GM12875 (cell line): ENCODE data around the gene DUOX1.
A peak's percentile ranks its signal among the peaks of the same experiment; 100 is the strongest.

Experiments used
- H3K4me3 ChIP-seq: one replicate; pipeline ENCODE4 v1.5.1; 2011; ENCODE audit warnings: low read depth, low read length, control low read depth
- TF ChIP-seq, protein P1 (sequence below): IDR thresholded peaks from 2 replicates; pipeline ENCODE4 v1.5.1; 2011; ENCODE audit warnings: low read depth, mild to moderate bottlenecking, control low read depth, inconsistent platforms, low read length, moderate library complexity, borderline replicate concordance; ENCODE audit not compliant: insufficient read depth

The DUOX1 gene

DNA sequence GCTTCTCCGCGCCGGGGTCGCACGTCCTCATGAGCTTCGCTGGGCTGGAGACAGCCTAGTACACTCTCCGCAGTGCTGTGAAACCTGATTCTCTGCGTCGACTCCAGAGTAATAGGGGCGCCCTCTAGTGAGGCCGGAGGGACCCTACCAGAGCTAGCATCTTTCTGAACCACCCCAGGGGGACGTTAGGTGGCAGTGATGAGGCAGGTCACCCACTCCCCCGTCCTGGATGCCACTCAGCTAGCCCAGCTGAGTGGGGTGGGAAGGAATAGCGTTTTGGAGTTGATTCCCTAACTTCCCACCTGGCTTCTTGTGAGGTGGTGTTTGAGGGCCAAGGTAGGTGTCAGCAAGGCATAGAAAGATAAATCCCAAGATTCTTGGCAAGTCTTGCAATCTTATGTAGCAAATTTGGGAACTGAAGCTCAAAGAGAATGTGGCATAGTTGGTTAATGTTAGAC lies 11.6 kb upstream of the DUOX1 start:
- TF ChIP-seq, protein P1, sequence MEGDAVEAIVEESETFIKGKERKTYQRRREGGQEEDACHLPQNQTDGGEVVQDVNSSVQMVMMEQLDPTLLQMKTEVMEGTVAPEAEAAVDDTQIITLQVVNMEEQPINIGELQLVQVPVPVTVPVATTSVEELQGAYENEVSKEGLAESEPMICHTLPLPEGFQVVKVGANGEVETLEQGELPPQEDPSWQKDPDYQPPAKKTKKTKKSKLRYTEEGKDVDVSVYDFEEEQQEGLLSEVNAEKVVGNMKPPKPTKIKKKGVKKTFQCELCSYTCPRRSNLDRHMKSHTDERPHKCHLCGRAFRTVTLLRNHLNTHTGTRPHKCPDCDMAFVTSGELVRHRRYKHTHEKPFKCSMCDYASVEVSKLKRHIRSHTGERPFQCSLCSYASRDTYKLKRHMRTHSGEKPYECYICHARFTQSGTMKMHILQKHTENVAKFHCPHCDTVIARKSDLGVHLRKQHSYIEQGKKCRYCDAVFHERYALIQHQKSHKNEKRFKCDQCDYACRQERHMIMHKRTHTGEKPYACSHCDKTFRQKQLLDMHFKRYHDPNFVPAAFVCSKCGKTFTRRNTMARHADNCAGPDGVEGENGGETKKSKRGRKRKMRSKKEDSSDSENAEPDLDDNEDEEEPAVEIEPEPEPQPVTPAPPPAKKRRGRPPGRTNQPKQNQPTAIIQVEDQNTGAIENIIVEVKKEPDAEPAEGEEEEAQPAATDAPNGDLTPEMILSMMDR = peak; percentile 100
- H3K4me3 ChIP-seq = no peak overlapping the region

DNA sequence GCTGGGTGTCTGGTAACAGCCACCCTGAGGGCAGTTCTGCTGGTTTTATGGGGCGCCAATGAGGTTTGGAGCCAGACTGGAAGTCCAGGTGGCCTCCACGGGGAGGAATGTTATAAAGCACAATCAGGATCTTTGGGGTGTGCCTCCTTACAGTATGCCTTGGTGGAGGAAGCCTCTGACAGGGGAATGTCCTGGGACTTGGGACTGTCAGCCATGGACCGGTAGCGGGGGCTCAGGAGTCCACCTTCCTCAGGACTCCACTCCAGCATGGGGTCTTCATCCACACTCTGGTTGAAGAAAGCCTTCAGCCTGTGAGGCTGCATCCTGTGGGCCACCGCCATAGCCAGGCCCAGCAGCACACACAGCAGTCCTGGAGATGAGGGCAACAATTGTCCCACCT lies 10.8 kb upstream of the DUOX1 start:
- no peak overlapping the region for H3K4me3 ChIP-seq
- TF ChIP-seq, protein P1 = no peak

DNA sequence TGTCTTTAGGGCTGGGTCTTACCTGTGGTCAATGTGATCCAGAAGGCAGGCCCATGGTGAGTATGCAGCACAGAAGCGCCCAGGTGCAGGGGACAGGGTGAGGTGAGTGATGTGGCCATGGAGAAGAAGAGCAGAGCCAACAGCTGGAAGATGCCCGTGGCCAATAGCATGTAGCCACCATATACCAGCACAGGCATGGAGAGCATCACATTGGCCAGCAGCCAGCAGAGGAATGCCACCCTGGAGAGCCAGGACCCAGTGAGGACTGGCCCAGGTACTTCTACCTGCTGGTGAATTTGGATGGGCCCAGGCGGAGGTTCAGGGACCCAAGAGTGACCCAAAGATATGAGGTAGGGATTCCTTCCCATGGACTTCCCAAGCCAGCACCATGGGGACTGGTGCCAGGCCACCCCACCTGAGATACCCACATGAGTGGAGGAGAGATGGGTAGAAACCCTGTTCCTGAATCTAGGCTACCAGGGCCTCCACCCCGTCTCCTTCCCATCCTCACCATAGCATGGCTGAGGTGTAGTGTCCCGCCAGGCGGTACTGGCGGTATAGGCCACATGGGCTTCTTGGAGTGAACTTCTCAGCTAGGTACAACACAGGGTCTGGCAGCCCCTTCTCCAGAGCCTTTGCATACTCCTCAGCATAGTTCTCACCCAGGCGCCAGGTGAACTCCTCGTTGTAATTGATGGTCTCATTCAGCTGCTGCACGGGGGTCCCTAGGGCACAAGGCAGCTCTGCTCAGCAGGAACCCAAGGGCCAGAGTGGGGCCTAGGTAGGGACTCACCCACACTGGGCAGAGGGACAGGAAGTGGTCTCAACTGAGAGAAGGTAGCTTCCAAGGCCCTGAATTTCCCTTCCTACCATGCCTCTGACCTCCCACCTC lies 9.5 kb upstream of the DUOX1 start:
- TF ChIP-seq, protein P1 = no peak
- H3K4me3 ChIP-seq = no peak overlapping the region

DNA sequence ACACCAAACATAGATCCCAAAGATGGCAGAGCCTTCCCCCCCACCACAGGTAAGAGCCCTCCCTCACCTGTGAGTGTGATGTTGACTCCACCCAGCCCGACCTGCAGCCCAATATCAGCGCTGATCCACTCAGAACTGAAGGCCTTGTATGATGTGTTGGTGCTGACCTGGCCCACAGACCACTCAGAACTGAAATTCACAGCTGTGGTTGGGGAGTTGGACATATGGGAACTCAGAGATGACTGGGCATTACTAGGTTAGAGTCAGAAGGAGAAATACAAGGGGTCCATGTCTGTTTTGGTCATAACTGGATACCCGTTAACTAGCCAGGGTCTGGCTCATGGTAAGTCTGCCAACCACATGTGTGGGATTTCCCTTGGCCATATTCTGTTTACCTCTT lies 8.8 kb upstream of the DUOX1 start:
- H3K4me3 ChIP-seq = no peak overlapping the region
- TF ChIP-seq, protein P1 = no peak

DNA sequence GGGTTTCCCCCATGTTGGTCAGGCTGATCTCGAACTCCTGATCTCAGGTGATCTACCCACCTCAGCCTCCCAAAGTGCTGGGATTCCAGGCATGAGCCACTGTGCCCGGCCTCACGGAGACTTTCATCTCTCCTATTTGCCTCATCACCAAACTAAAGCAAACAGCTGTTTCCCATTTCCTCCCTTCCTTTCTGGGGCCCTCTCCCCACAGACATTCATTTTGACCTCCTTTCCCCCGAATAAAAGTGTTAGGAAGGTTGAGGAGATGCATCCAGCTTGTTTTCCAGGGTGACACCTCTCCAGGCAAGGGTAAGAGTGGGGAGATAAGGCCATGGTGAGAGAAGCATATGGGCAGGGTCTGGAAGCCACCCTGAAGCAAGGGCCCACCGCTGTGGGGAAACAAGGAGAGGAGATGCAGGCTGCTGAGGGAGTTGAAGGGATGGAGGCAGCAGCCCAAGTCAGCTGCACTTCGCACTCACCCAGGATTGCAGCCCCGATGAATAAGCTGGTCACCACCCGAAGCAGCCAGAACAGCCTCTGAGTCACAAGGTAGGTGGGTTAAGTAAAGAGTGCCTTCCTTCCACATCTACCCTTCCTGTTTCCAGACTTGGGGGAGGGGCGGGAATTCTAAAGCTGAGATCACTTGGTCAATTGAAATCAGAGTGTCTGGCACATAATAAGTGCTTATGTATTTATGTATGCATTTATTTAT lies 7.9 kb upstream of the DUOX1 start:
- H3K4me3 ChIP-seq = no peak overlapping the region
- TF ChIP-seq, protein P1 = no peak

DNA sequence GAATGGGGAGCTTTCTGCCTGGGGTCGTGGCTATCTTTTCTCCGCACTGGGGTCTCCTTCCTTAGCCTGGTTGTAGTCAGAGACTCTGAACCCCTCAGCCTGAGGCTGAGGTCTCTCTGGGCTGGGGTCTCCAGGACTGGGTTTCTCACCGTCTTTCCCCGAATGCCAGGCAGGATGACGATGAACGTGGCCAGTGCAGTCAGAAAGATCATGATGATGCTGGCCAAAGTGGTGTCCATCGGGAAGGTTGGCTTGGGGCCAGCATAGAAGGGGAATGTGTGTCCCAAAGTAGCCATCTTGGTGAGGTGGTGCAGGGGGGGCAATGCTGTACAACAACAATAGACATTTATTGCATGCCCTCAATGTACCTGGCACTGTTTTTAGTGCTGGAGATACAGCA lies 7.1 kb upstream of the DUOX1 start:
- TF ChIP-seq, protein P1 = no peak
- H3K4me3 ChIP-seq = no peak overlapping the region
